ENCODE measurements around the gene CYTH1.

- TF ChIP-seq CTCF (IDR thresholded peaks at IDR 0.05) (no peak), POLR2AphosphoS5 (IDR thresholded peaks at IDR 0.05) (no peak), POLR2A (IDR thresholded peaks at IDR 0.05) (no peak)
Observed at GRCh38 chr17:78705071-78705470, 77.0 kb downstream of the CYTH1 start.

Data from upper lobe of left lung (tissue), 4 donors.